H1 (cell line): ENCODE data around the gene TARBP2. TPM values are rescaled to one million over a fixed set of nuclear protein-coding genes. Genes with fewer than 3 reads are reported as not detected.

ENCODE experiments used
- CHD1 ChIP-seq: IDR thresholded peaks from 2 replicates; pipeline ENCODE4 v1.6.1; 2012; ENCODE audit warnings: low read depth, low read length, improper control_type of control experiment
- EP300 ChIP-seq, 2 experiments: IDR thresholded peaks; 1 replicate in 1 of 2; 2 replicates in 1 of 2; pipeline ENCODE4 v1.6.1; 2011 to 2012; ENCODE audit warnings: low read depth in 2 of 2, low read length in 2 of 2, mild to moderate bottlenecking in 2 of 2, borderline replicate concordance in 1 of 2, inconsistent platforms in 1 of 2, moderate library complexity in 1 of 2
- POU5F1 ChIP-seq: IDR thresholded peaks from 2 replicates; pipeline ENCODE4 v1.6.1; 2011; ENCODE audit warnings: low read depth, mild to moderate bottlenecking, low read length, moderate library complexity
- SIN3A ChIP-seq, 2 experiments: IDR thresholded peaks in 1 of 2; conservative IDR thresholded peaks in 1 of 2; 2 replicates each; pipeline ENCODE4 v1.6.1; 2011 to 2012; ENCODE audit warnings: low read length in 2 of 2, improper control_type of control experiment in 1 of 2, low read depth in 1 of 2, mild to moderate bottlenecking in 1 of 2
- TBP ChIP-seq: IDR thresholded peaks from 2 replicates; pipeline ENCODE4 v1.6.1; 2011; ENCODE audit warnings: low read depth, low read length, improper control_type of control experiment
- polyA plus RNA-seq, 7 experiments: library from polyadenylated mRNA; depleted of rRNA in 3 of 7; stranded (reverse) in 5 of 7; unstranded in 2 of 7; fragments of >200 nt in 5 of 7; fragments of 200-250 nt in 2 of 7; gene quantifications; 1 replicate in 5 of 7; 2 replicates in 1 of 7; 4 replicates in 1 of 7; pipeline versions ENCODE4 v1.2.1 to v1.2.3, GENCODE V29; 2011 to 2013; ENCODE audit warnings: missing spikeins in 2 of 7, mixed read lengths in 2 of 7
- total RNA-seq: library from RNA; stranded (reverse); fragmentation: NEBNext Ultra II Directional; extraction: Animal tissue kit (Norgen Biotek cat#: 25700); gene quantifications from 2 replicates; pipeline ENCODE4 v1.2.1, GENCODE V29; 2021

Gene TARBP2
- total and polyA plus RNA-seq, 2 of the 8 experiments (the other 6 are each of a cell fraction or from before 2014, with no cell fraction given): 69.9 to 122 TPM

DNA sequence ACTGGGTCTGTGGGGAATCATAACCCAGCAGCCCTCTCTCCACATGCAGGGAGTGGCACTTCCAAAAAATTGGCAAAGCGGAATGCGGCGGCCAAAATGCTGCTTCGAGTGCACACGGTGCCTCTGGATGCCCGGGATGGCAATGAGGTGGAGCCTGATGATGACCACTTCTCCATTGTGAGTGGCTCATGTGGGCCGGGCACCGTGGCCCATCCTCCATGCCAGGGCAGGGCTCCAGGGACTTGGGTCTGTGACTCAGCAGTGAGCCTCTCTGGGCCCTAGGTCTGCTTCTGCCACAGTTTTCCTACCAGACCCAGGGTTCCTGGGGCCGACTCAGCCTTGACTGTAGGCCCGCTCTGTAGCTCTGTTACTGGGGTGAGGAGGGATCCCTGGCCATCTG lies 4.0 kb downstream of the TARBP2 start (continued):
- no peak for TF ChIP-seq POU5F1
- TF ChIP-seq EP300 (IDR thresholded peaks at IDR 0.05; ENCODE audit: borderline replicate concordance in 1 of 2, low read depth in 2 of 2, low read length in 2 of 2): no peak
- TF ChIP-seq SIN3A (conservative IDR thresholded peaks at IDR 0.05 in 1 of 2, IDR thresholded peaks at IDR 0.05 in 1 of 2; ENCODE audit: low read depth in 1 of 2, low read length in 2 of 2): no peak
- TF ChIP-seq CHD1: no peak
- no peak for TF ChIP-seq TBP
